Cardiac fibroblast (primary cell): Measurements from ENCODE around the gene GON4L.
"Not testable (repeated sequence)": the region's sequence is repeated elsewhere in the genome, so short reads cannot be mapped to it uniquely, and the experiment has no call there.

Experiments used
- DNase-seq, 2 donors: peaks; one replicate each; pipeline versions ENCODE4 v3.0.0 to v3.0.0-alpha.2; 2010; ENCODE audit warnings: low read depth in 2 of 2
- H3K4me3 ChIP-seq, 2 donors: replicated peaks in 1 of 2; 1 replicate in 1 of 2; 2 replicates in 1 of 2; pipeline ENCODE4 v1.5.1; 2011; ENCODE audit warnings: low read depth in 2 of 2, low read length in 2 of 2, mild to moderate bottlenecking in 2 of 2, moderate library complexity in 1 of 2
- TF ChIP-seq, protein P1 (sequence below): IDR thresholded peaks from one replicate; pipeline ENCODE4 v1.5.1; 2011; ENCODE audit warnings: low read depth, mild to moderate bottlenecking, low read length, inconsistent platforms

GON4L gene

DNA sequence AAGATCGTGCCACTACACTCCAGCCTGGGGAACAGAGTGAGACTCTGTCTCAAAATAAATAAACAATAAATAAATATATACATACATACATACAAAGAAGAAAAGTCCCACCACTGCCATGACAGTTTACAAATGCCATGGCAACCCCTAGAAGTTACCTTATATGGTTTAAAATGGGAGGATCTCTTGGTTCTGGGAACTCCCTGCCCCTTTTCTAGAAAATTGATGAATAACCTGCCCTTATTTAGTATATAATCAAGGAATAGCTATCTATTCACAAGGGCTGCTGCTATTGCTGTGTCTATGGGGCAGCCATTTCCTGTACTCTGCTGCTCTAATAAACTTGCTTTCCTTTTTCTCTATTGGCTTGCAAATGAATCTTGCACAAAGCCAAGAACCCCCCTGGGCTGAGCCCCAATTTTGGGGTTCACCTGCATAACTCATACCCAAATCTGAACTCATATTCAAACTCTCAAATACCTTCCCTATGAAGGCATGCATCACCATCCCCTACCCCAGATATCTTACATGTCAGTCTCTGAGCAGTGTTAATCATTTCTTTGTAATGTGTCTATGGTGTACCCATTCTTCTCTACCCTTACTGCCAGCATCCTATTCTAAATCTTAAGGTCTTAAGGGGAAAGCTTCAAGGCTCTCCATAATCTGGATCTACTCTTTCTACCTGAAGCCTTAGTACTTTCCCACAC lies 9.0 kb downstream of the GON4L start:
- H3K4me3 ChIP-seq, result no peak overlapping the region
- TF ChIP-seq, protein P1, sequence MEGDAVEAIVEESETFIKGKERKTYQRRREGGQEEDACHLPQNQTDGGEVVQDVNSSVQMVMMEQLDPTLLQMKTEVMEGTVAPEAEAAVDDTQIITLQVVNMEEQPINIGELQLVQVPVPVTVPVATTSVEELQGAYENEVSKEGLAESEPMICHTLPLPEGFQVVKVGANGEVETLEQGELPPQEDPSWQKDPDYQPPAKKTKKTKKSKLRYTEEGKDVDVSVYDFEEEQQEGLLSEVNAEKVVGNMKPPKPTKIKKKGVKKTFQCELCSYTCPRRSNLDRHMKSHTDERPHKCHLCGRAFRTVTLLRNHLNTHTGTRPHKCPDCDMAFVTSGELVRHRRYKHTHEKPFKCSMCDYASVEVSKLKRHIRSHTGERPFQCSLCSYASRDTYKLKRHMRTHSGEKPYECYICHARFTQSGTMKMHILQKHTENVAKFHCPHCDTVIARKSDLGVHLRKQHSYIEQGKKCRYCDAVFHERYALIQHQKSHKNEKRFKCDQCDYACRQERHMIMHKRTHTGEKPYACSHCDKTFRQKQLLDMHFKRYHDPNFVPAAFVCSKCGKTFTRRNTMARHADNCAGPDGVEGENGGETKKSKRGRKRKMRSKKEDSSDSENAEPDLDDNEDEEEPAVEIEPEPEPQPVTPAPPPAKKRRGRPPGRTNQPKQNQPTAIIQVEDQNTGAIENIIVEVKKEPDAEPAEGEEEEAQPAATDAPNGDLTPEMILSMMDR, result no peak
- DNase-seq, result no peak

DNA sequence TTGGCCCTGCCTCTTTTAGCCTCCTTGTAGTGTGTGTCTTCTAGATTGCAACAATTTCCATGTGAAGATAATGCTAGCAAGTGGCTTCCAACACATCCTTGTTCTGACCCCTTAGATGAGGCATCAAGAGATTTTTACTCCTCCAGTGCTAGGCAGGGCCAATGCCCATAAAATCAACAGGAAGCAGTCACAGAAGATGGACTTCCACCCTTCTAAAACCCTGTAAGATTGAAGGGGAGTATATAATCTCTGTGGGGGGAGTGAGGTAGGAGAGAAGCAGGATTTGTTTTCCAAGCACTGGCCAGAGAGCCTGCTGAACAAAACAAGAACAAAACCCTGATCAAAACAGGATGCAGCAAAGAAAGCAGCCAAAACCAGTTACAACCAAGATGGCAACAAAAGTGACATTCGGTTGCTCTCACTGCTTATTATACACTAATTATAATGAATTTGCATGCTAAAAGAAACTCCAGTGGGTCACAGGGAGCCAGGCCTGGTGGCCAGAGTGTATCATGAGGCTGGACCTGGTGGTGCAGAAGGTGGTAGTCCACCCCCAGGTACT lies 12.1 kb downstream of the GON4L start:
- H3K4me3 ChIP-seq, result no peak overlapping the region
- no peak for DNase-seq
- TF ChIP-seq, protein P1, result no peak

DNA sequence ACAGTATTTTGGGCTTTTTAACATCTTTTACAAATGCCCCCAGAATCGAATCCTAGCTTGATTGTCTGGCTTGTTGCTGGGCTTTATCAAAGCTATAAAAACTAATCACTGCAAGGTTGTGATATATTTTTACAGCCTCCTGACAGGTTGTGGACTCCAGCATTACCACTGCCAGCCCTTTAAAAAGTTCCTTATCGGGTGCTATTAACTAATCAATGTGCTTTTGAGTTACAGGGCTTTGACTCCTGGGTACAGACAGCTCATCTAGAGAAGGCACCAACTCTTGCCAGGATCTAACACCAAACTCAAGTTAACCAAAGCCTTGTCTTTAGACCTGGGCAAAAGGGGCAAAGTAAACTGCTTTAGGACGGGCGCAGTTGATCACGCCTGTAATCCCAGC lies 16.6 kb downstream of the GON4L start:
- H3K4me3 ChIP-seq, result no peak overlapping the region
- DNase-seq, result no peak
- TF ChIP-seq, protein P1, result no peak

DNA sequence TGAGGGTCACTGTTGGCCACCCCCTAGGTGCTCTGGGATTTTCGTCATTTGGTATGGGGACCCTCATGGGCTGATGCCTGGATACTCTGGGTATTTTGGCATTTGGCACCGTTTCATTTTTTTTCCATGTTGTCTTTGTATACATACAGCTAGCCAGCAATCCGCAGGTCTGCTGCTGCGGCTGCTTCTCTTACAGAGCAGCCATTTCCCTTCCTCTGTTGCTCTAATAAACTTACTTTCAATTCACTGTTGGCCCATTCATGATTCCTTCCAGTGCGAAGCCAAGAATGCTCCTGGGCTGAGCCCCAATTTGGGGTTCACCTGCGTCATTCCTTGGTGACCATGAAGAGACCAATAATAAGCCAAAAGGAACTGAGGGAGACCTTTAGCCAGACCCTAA lies 21.5 kb downstream of the GON4L start:
- TF ChIP-seq, protein P1, result no peak
- DNase-seq, result no peak
- no peak overlapping the region for H3K4me3 ChIP-seq

DNA sequence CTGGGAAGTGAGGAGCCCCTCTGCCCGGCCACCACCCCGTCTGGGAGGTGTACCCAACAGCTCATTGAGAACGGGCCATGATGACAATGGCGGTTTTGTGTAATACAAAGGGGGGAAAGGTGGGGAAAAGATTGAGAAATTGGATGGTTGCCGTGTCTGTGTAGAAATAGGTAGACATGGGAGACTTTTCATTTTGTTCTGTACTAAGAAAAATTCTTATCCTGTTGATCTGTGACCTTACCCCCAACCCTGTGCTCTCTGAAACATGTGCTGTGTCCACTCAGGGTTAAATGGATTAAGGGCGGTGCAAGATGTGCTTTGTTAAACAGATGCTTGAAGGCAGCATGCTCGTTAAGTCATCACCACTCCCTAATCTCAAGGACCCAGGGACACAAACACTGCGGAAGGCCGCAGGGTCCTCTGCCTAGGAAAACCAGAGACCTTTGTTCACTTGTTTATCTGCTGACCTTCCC lies 22.1 kb downstream of the GON4L start:
- not testable (repeated sequence) for H3K4me3 ChIP-seq, DNase-seq

DNA sequence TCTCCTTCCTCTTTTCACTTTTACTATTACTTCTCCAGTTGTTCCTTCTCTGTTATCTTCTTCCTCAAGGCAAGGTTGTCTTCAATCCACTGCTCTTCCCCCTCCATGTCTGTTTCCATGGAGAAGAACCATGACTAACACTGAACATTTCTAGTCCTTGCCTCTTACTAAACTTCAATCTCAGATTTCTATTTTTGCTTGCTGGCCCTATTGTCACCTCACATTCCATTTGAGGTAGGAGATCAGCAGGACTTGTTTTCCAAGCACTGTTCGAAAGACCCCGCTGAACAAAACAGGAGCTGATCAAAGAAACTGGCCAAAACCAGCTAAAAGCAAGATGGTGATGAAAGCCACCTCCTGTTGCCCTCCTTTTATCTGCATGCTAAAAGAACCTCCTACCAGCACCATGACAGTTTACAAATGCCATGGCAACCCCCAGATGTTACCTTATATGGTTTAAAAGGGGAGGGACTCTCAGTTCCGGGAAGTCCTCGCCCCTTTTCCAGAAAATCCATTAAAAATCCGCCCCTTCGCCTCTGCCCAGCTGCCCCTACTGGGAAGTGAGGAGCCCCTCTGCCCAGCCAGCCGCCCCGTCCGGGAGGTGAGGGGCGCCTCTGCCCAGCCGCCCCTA lies 22.6 kb downstream of the GON4L start:
- TF ChIP-seq, protein P1, result no peak
- DNase-seq, result peak; percentile 50 to 66
- H3K4me3 ChIP-seq, result no peak overlapping the region

DNA sequence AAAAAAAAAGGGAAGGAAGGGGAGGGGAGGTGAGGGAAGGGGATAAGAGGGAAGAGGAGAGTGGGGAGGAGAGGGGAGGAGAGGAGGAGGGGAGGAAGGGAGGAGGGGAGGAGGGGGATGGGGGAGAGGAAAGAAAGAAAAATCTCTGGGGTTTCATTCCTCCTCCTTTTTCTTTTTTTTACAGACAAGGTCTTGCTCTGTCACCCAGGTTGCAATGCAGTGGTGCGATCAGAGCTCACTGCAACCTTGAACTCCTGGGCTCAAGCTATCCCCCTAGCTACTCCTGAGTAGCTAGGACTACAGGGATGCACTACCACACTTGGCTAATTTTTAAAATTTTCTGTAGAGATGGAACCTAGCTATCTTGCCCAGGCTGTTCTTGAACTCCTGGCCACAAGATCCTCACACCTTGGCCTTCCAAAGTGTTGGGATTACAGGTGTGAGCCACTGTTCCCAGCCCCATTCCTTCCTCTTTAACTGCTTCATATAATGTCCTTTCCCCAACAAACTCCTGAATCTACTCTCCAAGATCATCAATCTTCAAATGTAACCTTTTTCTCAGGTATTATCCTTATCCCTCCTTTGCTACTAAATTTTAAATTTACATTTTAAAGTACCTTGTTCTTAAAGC lies 23.2 kb downstream of the GON4L start:
- TF ChIP-seq, protein P1, result no peak
- DNase-seq, result no peak
- no peak overlapping the region for H3K4me3 ChIP-seq
